WTC11 (cell line): ENCODE data around the gene BFAR.

Source experiments
- AR ChIP-seq: fragments of 250-450 bp; sonication (Bioruptor Pico); IDR thresholded peaks from 2 replicates; pipeline ENCODE4 v1.9.0; 2021; ENCODE audit warnings: mild to moderate bottlenecking
- CBFB ChIP-seq: sonication (generic); formaldehyde crosslinking; IDR thresholded peaks from 2 replicates; pipeline ENCODE4 v1.8.1; 2022; ENCODE audit warnings: mild to moderate bottlenecking, low read depth, missing genetic modification reagents
- CREB1 ChIP-seq: sonication (generic); formaldehyde crosslinking; IDR thresholded peaks from 2 replicates; pipeline ENCODE4 v1.8.0; 2023; ENCODE audit warnings: mild to moderate bottlenecking, missing genetic modification reagents
- CTCF ChIP-seq: fragments of 200-600 bp; IDR thresholded peaks from 2 replicates; pipeline ENCODE4 v1.8.0; 2022; ENCODE audit warnings: antibody characterized with exemption
- E2F4 ChIP-seq: sonication (generic); formaldehyde crosslinking; IDR thresholded peaks from 2 replicates; pipeline ENCODE4 v1.8.1; 2022; ENCODE audit warnings: low read depth, mild to moderate bottlenecking, moderate library complexity, missing genetic modification reagents, borderline replicate concordance
- EMX1 ChIP-seq: fragments of 250-450 bp; sonication (Bioruptor Pico); IDR thresholded peaks from 2 replicates; pipeline ENCODE4 v1.8.0; 2021; ENCODE audit warnings: mild to moderate bottlenecking
- FOXJ3 ChIP-seq: sonication (generic); formaldehyde crosslinking; IDR thresholded peaks from 2 replicates; pipeline ENCODE4 v1.9.0; 2021; ENCODE audit warnings: missing genetic modification reagents, mild to moderate bottlenecking, borderline replicate concordance
- GABPB1 ChIP-seq: sonication (generic); formaldehyde crosslinking; IDR thresholded peaks from 2 replicates; pipeline ENCODE4 v1.8.1; 2023; ENCODE audit warnings: mild to moderate bottlenecking, missing genetic modification reagents
- MYBL2 ChIP-seq: sonication (generic); formaldehyde crosslinking; IDR thresholded peaks from 2 replicates; pipeline ENCODE4 v1.8.1; 2023; ENCODE audit warnings: mild to moderate bottlenecking, moderate library complexity, missing genetic modification reagents
- NR2C2 ChIP-seq: sonication (generic); formaldehyde crosslinking; IDR thresholded peaks from 2 replicates; pipeline ENCODE4 v1.8.0; 2022; ENCODE audit warnings: mild to moderate bottlenecking, missing genetic modification reagents
- STAT6 ChIP-seq: sonication (generic); formaldehyde crosslinking; conservative IDR thresholded peaks from 2 replicates; pipeline ENCODE4 v1.8.1; 2023; ENCODE audit warnings: mild to moderate bottlenecking, low read depth, missing genetic modification reagents, moderate library complexity
- USF1 ChIP-seq: sonication (generic); formaldehyde crosslinking; IDR thresholded peaks from 2 replicates; pipeline ENCODE4 v1.8.0; 2022; ENCODE audit warnings: mild to moderate bottlenecking, missing genetic modification reagents
- ZNF512 ChIP-seq: sonication (generic); formaldehyde crosslinking; IDR thresholded peaks from 2 replicates; pipeline ENCODE4 v1.8.1; 2022; ENCODE audit warnings: missing genetic modification reagents, borderline replicate concordance

GRCh38 chr16:14611660-14612059 is 21.1 kb upstream of the BFAR start:
- TF ChIP-seq MYBL2 (CRISPR knock-in tag), result no peak
- no peak for TF ChIP-seq CTCF
- no peak for TF ChIP-seq E2F4 (CRISPR knock-in tag)
- no peak for TF ChIP-seq NR2C2 (CRISPR knock-in tag)
- TF ChIP-seq EMX1 (CRISPR knock-in tag), result no peak
- TF ChIP-seq CBFB (CRISPR knock-in tag), result no peak
- TF ChIP-seq AR, result no peak
- TF ChIP-seq GABPB1 (CRISPR knock-in tag), result no peak
- no peak for TF ChIP-seq STAT6 (CRISPR knock-in tag)
- no peak for TF ChIP-seq USF1
- no peak for TF ChIP-seq ZNF512 (CRISPR knock-in tag)
- no peak for TF ChIP-seq CREB1 (CRISPR knock-in tag)
- no peak for TF ChIP-seq FOXJ3 (CRISPR knock-in tag)
